ENCODE results near the gene GLIPR1L1. TPM values are rescaled to one million over a fixed set of nuclear protein-coding genes. Genes with fewer than 3 reads are reported as not detected.

GLIPR1L1 gene
- total RNA-seq, 1 donor from 2014 or later, result not detected

DNA sequence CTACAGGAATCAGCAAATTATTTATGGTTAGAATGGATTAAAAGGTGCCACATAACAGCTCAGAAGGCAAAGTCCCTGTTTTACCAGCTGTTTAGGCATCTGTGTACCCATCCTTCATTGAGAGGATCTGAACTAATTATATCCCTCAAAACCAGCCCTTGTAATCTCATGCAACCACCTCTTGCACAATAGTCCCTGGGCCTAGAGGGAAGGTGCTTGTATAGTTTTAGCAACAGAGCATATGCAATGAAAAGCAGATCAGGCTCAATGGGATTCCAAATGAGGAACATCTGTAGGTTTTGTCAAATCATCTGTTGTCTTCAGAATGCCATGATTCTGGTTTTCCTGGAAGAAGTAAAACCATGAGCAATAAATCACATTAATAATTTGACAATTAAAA lies 30.4 kb downstream of the GLIPR1L1 start:
- DNase-seq (ENCODE audit: extremely low spot score, unreplicated experiment), result no peak
- H3K27me3 Mint-ChIP-seq (ENCODE audit: unreplicated experiment), result no peaks in the 10 kb centered on the region
- no peaks in the 10 kb centered on the region for H3K9me3 Mint-ChIP-seq (ENCODE audit: unreplicated experiment)
- H3K4me1 Mint-ChIP-seq (ENCODE audit: unreplicated experiment), result peaks cover 10% of the 10 kb centered on the region
- H3K27ac Mint-ChIP-seq (ENCODE audit: unreplicated experiment), result no peak overlapping the region
- TF ChIP-seq CTCF (IDR thresholded peaks at IDR 0.05), result no peak
- H3K4me3 Mint-ChIP-seq (ENCODE audit: unreplicated experiment), result no peak overlapping the region
- no peaks in the 10 kb centered on the region for H3K36me3 Mint-ChIP-seq (ENCODE audit: unreplicated experiment)

GRCh38 chr12:75366629-75367028 lies 32.2 kb downstream of the GLIPR1L1 start:
- Mint-ChIP-seq H3K4me3 (ENCODE audit: unreplicated experiment) (no peak overlapping the region), H3K27ac (ENCODE audit: unreplicated experiment) (peak overlapping the region; percentile 6), H3K4me1 (ENCODE audit: unreplicated experiment) (peaks cover 10% of the 10 kb centered on the region), H3K9me3 (ENCODE audit: unreplicated experiment) (no peaks in the 10 kb centered on the region), H3K27me3 (ENCODE audit: unreplicated experiment) (no peaks in the 10 kb centered on the region), H3K36me3 (ENCODE audit: unreplicated experiment) (no peaks in the 10 kb centered on the region)
- no peak for DNase-seq (ENCODE audit: extremely low spot score, unreplicated experiment)
- TF ChIP-seq CTCF (IDR thresholded peaks at IDR 0.05), result no peak

DNA sequence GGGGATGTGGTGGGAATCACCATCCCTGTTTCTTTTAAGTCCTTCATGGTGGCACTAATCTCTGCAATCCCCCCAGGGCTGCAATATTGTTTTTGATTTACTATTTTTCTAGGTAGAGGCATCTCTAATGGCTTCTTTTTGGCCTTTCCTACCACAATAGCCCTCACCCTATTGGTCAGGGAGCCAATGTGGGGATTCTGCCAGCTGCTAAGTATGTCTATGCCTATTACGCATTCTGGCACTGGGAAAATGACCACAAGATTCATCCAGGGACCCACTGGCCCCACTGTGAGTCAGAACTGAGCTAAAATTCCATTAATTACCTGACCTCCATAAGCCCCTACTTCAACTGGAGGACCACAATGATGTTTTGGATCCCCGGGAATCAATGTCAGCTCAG lies 40.5 kb downstream of the GLIPR1L1 start:
- Mint-ChIP-seq H3K36me3 (ENCODE audit: unreplicated experiment) (no peaks in the 10 kb centered on the region), H3K27ac (ENCODE audit: unreplicated experiment) (no peak overlapping the region), H3K9me3 (ENCODE audit: unreplicated experiment) (no peaks in the 10 kb centered on the region), H3K27me3 (ENCODE audit: unreplicated experiment) (no peaks in the 10 kb centered on the region), H3K4me1 (ENCODE audit: unreplicated experiment) (no peaks in the 10 kb centered on the region), H3K4me3 (ENCODE audit: unreplicated experiment) (no peak overlapping the region)
- no peak for DNase-seq (ENCODE audit: extremely low spot score, unreplicated experiment)
- no peak for TF ChIP-seq CTCF (IDR thresholded peaks at IDR 0.05)

- H3K27ac Mint-ChIP-seq (ENCODE audit: unreplicated experiment), result no peak overlapping the region
- no peaks in the 10 kb centered on the region for H3K27me3 Mint-ChIP-seq (ENCODE audit: unreplicated experiment)
- H3K36me3 Mint-ChIP-seq (ENCODE audit: unreplicated experiment), result no peaks in the 10 kb centered on the region
- no peak for TF ChIP-seq CTCF (IDR thresholded peaks at IDR 0.05)
- no peak overlapping the region for H3K4me3 Mint-ChIP-seq (ENCODE audit: unreplicated experiment)
- H3K9me3 Mint-ChIP-seq (ENCODE audit: unreplicated experiment), result no peaks in the 10 kb centered on the region
- H3K4me1 Mint-ChIP-seq (ENCODE audit: unreplicated experiment), result no peaks in the 10 kb centered on the region
- no peak for DNase-seq (ENCODE audit: extremely low spot score, unreplicated experiment)
Observed at GRCh38 chr12:75378354-75378753, 43.9 kb downstream of the GLIPR1L1 start.

DNA sequence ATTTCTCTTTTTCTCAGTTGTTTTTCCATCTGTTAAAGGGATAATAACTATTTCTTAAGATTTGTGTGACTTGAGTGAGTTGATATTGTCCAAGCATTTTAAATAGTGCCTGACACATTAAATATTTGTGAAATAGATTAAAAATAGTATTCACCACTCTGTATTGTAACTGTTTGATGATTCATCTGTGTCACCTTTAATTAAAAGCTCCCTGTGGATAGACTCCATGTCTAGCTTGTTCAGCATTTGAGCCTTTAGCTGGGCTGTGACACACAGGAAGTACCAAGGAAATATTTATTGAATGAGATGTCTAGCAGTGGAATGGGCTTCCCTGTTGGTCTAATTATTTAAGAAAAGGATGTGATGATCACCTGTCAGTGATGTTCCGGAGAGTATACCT lies 54.6 kb downstream of the GLIPR1L1 start:
- Mint-ChIP-seq H3K36me3 (ENCODE audit: unreplicated experiment) (no peaks in the 10 kb centered on the region), H3K4me3 (ENCODE audit: unreplicated experiment) (peak overlapping the region; percentile 4), H3K9me3 (ENCODE audit: unreplicated experiment) (no peaks in the 10 kb centered on the region), H3K4me1 (ENCODE audit: unreplicated experiment) (peaks cover 36% of the 10 kb centered on the region), H3K27me3 (ENCODE audit: unreplicated experiment) (no peaks in the 10 kb centered on the region), H3K27ac (ENCODE audit: unreplicated experiment) (peak overlapping the region; percentile 96)
- no peak for TF ChIP-seq CTCF (IDR thresholded peaks at IDR 0.05)
- no peak for DNase-seq (ENCODE audit: extremely low spot score, unreplicated experiment)
